SK-N-SH (cell line): Measurements from ENCODE around the gene CCM2.

ENCODE experiments used
- CTCF ChIP-seq: fragments of 200-600 bp; sonication (generic); IDR thresholded peaks from 2 replicates; pipeline ENCODE4 v1.6.1; 2017; ENCODE audit warnings: antibody characterized with exemption, mild to moderate bottlenecking, moderate library complexity
- ELF1 ChIP-seq: IDR thresholded peaks from 2 replicates; pipeline ENCODE4 v1.4.0; 2012
- POLR2AphosphoS5 ChIP-seq: IDR thresholded peaks from 2 replicates; pipeline ENCODE4 v1.6.1; 2012; ENCODE audit warnings: low read depth, low read length
- RAD21 ChIP-seq: IDR thresholded peaks from 2 replicates; pipeline ENCODE4 v1.6.1; 2012; ENCODE audit warnings: mild to moderate bottlenecking, low read length
- RCOR1 ChIP-seq: fragments of 150-350 bp; IDR thresholded peaks from 2 replicates; pipeline ENCODE4 v1.6.1; 2017; ENCODE audit warnings: antibody characterized with exemption, low read length
- REST ChIP-seq: IDR thresholded peaks from 2 replicates; pipeline ENCODE4 v1.6.1; 2012; ENCODE audit warnings: mild to moderate bottlenecking, low read depth, low read length, moderate library complexity
- RFX5 ChIP-seq: IDR thresholded peaks from 2 replicates; pipeline ENCODE4 v1.6.1; 2012; ENCODE audit warnings: mild to moderate bottlenecking, improper control_type of control experiment, low read length
- TEAD4 ChIP-seq: IDR thresholded peaks from 2 replicates; pipeline ENCODE4 v1.4.0; 2012; ENCODE audit warnings: mild to moderate bottlenecking, borderline replicate concordance; ENCODE audit not compliant: insufficient read depth

- TF ChIP-seq RAD21: peak; percentile 59
- TF ChIP-seq POLR2AphosphoS5: no peak
- TF ChIP-seq ELF1: no peak
- TF ChIP-seq CTCF: peak; percentile 61
- TF ChIP-seq TEAD4: no peak
- no peak for TF ChIP-seq RFX5
- TF ChIP-seq REST: no peak
- TF ChIP-seq RCOR1: no peak
Measured at GRCh38 chr7:44973610-44974401, 26.2 kb upstream of the CCM2 start.
